Measurements from ENCODE around the gene TAGAP. TPM values are rescaled to one million over a fixed set of nuclear protein-coding genes. Genes with fewer than 3 reads are reported as not detected.

TAGAP gene
- total RNA-seq, 4 donors from 2014 or later: 0.57 to 6.6 (median 1.9) TPM

- no peak for TF ChIP-seq CTCF (IDR thresholded peaks at IDR 0.05; ENCODE audit: low read depth)
Measured at GRCh38 chr6:159079367-159079766, 34.6 kb upstream of the TAGAP start.

- TF ChIP-seq CTCF (IDR thresholded peaks at IDR 0.05; ENCODE audit: low read depth): no peak
Measured at GRCh38 chr6:159077123-159077522, 32.3 kb upstream of the TAGAP start.

DNA sequence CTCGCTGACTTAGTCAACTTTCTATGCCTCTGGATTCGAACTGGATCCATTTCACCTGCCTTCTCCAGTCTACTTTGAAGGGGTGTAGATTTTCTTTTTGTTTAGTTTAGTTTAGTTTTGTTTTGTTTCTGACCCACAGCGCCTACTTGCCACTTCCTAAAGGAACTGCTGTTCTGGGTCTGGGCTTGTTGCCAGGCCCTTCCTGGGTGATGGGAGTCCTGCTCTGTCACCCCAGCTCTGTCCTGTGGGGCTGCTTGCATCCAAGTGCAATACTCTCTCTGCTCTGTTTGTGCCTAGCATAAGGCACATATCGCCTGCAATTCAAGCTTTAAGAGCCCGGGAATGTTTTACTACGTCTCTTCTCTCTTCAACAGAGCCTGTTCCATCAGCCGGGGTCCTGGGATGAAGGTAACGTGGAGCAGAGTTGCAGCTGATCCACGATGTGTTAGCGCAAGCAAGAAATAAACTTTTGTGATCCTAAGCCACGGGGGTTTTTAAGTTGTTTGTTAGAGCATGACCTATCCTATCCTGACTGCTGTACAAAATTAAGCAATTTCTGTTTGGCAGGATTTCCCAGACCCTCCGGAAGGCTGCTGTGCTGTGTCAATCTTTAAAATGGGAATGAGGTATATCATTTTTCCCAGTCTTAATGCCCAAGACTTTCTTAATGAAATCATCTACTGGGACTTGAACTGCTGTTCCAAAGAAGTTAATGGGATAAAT, 30.9 kb upstream of the TAGAP start:
- no peak for TF ChIP-seq CTCF (IDR thresholded peaks at IDR 0.05; ENCODE audit: low read depth)

DNA sequence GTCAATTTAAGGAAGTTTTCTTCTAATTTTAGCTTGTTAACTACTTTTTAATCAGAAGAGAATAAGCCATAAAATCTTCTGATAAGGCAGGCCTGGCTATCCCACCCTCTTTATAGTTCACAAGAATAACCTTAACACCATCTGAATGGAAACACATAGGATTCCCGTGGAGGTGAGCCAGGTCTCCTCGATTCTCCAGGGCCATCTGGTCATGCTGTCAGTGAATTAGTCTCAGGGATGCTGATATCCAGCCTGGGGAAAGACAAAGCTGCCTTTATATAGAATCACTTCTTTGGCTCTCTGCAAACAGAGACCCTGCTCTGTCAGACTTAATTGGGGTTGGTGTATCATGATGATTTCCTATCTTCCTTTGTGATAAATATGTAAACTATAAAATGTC, 30.1 kb upstream of the TAGAP start:
- no peak for TF ChIP-seq CTCF (IDR thresholded peaks at IDR 0.05; ENCODE audit: low read depth)

GRCh38 chr6:159074120-159074684, 29.4 kb upstream of the TAGAP start:
- TF ChIP-seq CTCF (IDR thresholded peaks at IDR 0.05; ENCODE audit: low read depth): no peak

- TF ChIP-seq CTCF (IDR thresholded peaks at IDR 0.05; ENCODE audit: low read depth): no peak
Measured at GRCh38 chr6:159071843-159072769, 27.3 kb upstream of the TAGAP start.
